Uterus (tissue), 4 donors: ENCODE measurements around the gene GLP2R. TPM values are rescaled to one million over a fixed set of nuclear protein-coding genes. Genes with fewer than 3 reads are reported as not detected.

Experiments
- DNase-seq, 2 donors: peaks; one replicate each; pipeline ENCODE4 v3.0.0-alpha.2; 2019 to 2020
- H3K27ac ChIP-seq, 2 donors: fragments of 200-600 bp; sonication (generic); 1 replicate in 1 of 2; 2 replicates in 1 of 2; pipeline ENCODE4 v1.5.1; 2016 to 2018
- H3K27me3 ChIP-seq, 2 donors: fragments of 200-600 bp; sonication (generic); one replicate each; pipeline ENCODE4 v1.5.1; 2018 to 2019; ENCODE audit warnings: control low read depth in 1 of 2
- H3K36me3 ChIP-seq, 2 donors: fragments of 200-600 bp; sonication (generic); one replicate each; pipeline ENCODE4 v1.5.1; 2019; ENCODE audit warnings: control low read depth in 1 of 2
- H3K4me1 ChIP-seq, 2 donors: fragments of 200-600 bp; sonication (generic); one replicate each; pipeline ENCODE4 v1.5.1; 2018 to 2019; ENCODE audit warnings: control low read depth in 1 of 2
- H3K4me3 ChIP-seq, 2 donors: fragments of 200-600 bp; sonication (generic); 1 replicate in 1 of 2; 2 replicates in 1 of 2; pipeline ENCODE4 v1.5.1; 2018 to 2019; ENCODE audit warnings: mild to moderate bottlenecking in 1 of 2
- H3K9me3 ChIP-seq, 2 donors: fragments of 200-600 bp; sonication (generic); one replicate each; pipeline ENCODE4 v1.5.1; 2019; ENCODE audit warnings: control low read depth in 1 of 2
- CTCF ChIP-seq, 4 experiments: fragments of 200-600 bp in 2 of 4; fragments of 450-650 bp in 2 of 4; sonication (generic) in 2 of 4; IDR thresholded peaks; one replicate each; pipeline ENCODE4 v1.5.1; 2016 to 2019; ENCODE audit warnings: antibody characterized with exemption in 4 of 4, mild to moderate bottlenecking in 2 of 4, moderate library complexity in 1 of 4
- POLR2A ChIP-seq, 2 donors: fragments of 450-650 bp; IDR thresholded peaks; one replicate each; pipeline ENCODE4 v1.6.1; 2016; ENCODE audit warnings: antibody characterized with exemption in 2 of 2, mild to moderate bottlenecking in 1 of 2, moderate library complexity in 1 of 2
- intact Hi-C: fragments of 100-400 bp; cut with DNase I; formaldehyde crosslinking; loops from one replicate; pipeline ENCODE4 v1.15.1; 2023; ENCODE audit warnings: low total_unique reads
- total RNA-seq, 4 donors: library from RNA; depleted of rRNA in 3 of 4; stranded (reverse); fragments of >200 nt in 3 of 4; gene quantifications; one replicate each; pipeline versions ENCODE4 v1.1.0 to v1.2.4, GENCODE V29; 2014 to 2023
- donor health status: DM: yes; HTN: yes; CAD: no.

Gene GLP2R
- total RNA-seq, 4 donors from 2014 or later = under 0.01 to 12.7 (median 0.43) TPM

GRCh38 chr17:9811086-9811485 lies 14.6 kb upstream of the GLP2R start:
- no peak for DNase-seq
- no peak for TF ChIP-seq POLR2A (IDR thresholded peaks at IDR 0.05)
- TF ChIP-seq CTCF (IDR thresholded peaks at IDR 0.05) = no peak
- Histone ChIP-seq H3K4me3 (no peak overlapping the region), H3K4me1 (no peaks in the 10 kb centered on the region), H3K27me3 (no peaks in the 10 kb centered on the region), H3K27ac (no peak overlapping the region), H3K9me3 (no peaks in the 10 kb centered on the region), H3K36me3 (no peaks in the 10 kb centered on the region)
- intact Hi-C loops = no loop called here

GRCh38 chr17:9811537-9811936 lies 14.2 kb upstream of the GLP2R start:
- no peak for DNase-seq
- H3K4me1 ChIP-seq = no peaks in the 10 kb centered on the region
- H3K9me3 ChIP-seq = no peaks in the 10 kb centered on the region
- no peak for TF ChIP-seq POLR2A (IDR thresholded peaks at IDR 0.05)
- TF ChIP-seq CTCF (IDR thresholded peaks at IDR 0.05) = no peak
- H3K4me3 ChIP-seq = no peak overlapping the region
- no peaks in the 10 kb centered on the region for H3K36me3 ChIP-seq
- H3K27me3 ChIP-seq = no peaks in the 10 kb centered on the region
- intact Hi-C loops = no loop called here
- H3K27ac ChIP-seq = no peak overlapping the region

GRCh38 chr17:9813166-9813565 lies 12.6 kb upstream of the GLP2R start:
- DNase-seq = no peak
- Histone ChIP-seq H3K36me3 (no peaks in the 10 kb centered on the region), H3K4me3 (no peak overlapping the region), H3K27me3 (no peaks in the 10 kb centered on the region), H3K27ac (no peak overlapping the region), H3K9me3 (no peaks in the 10 kb centered on the region), H3K4me1 (no peaks in the 10 kb centered on the region)
- TF ChIP-seq POLR2A (IDR thresholded peaks at IDR 0.05) (no peak), CTCF (IDR thresholded peaks at IDR 0.05) (no peak)
- intact Hi-C loops = no loop called here

GRCh38 chr17:9814337-9814945 lies 11.3 kb upstream of the GLP2R start:
- Histone ChIP-seq H3K9me3 (no peaks in the 10 kb centered on the region), H3K36me3 (no peaks in the 10 kb centered on the region), H3K4me3 (no peak overlapping the region), H3K27me3 (no peaks in the 10 kb centered on the region), H3K27ac (no peak overlapping the region), H3K4me1 (no peaks in the 10 kb centered on the region)
- intact Hi-C loops = no loop called here
- no peak for DNase-seq
- TF ChIP-seq CTCF (IDR thresholded peaks at IDR 0.05) = no peak
- no peak for TF ChIP-seq POLR2A (IDR thresholded peaks at IDR 0.05)

GRCh38 chr17:9816472-9816871 lies 9.3 kb upstream of the GLP2R start:
- Histone ChIP-seq H3K4me3 (no peak overlapping the region), H3K27me3 (no peaks in the 10 kb centered on the region), H3K36me3 (no peaks in the 10 kb centered on the region), H3K27ac (no peak overlapping the region), H3K4me1 (no peaks in the 10 kb centered on the region), H3K9me3 (no peaks in the 10 kb centered on the region)
- intact Hi-C loops = no loop called here
- TF ChIP-seq CTCF (IDR thresholded peaks at IDR 0.05) (no peak), POLR2A (IDR thresholded peaks at IDR 0.05) (no peak)
- no peak for DNase-seq
